ENCODE measurements around the gene RAB27B.
"Not testable (repeated sequence)": the region's sequence is repeated elsewhere in the genome, so short reads cannot be mapped to it uniquely, and the experiment has no call there.

The RAB27B gene

DNA sequence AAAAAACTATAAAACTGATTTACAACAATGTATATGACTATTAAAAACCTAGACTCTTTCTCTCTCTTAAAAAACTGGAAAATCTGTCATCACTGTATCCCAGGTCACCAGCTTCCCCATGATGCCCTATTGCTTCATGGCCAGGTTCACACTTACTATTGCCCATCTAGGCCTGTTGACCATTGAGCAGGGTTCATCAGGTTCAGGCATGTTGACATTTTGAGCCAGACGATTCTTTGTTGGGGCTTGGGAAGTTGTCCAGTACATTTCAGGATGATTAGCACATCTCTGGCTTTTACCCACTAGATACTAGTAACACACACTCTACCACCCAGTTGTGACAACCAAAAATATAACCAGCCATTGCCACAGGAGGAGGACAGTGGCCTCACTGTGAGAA lies 26.9 kb upstream of the RAB27B start:
- H3K9ac ChIP-seq (ENCODE audit: low read length), result no peak overlapping the region
- H3K27ac ChIP-seq (ENCODE audit: low read length), result no peak overlapping the region
- H3K4me1 ChIP-seq (ENCODE audit: control insufficient read depth, low read depth, low read length), result no peaks in the 10 kb centered on the region
- H3K27me3 ChIP-seq (ENCODE audit: control insufficient read depth, insufficient read depth, low read length), result no peaks in the 10 kb centered on the region
- H3K9me3 ChIP-seq (ENCODE audit: control insufficient read depth, low read depth, low read length), result no peaks in the 10 kb centered on the region
- no peaks in the 10 kb centered on the region for H3K36me3 ChIP-seq (ENCODE audit: control insufficient read depth, low read depth, low read length)
- H3K4me3 ChIP-seq (ENCODE audit: low read length), result no peak overlapping the region

DNA sequence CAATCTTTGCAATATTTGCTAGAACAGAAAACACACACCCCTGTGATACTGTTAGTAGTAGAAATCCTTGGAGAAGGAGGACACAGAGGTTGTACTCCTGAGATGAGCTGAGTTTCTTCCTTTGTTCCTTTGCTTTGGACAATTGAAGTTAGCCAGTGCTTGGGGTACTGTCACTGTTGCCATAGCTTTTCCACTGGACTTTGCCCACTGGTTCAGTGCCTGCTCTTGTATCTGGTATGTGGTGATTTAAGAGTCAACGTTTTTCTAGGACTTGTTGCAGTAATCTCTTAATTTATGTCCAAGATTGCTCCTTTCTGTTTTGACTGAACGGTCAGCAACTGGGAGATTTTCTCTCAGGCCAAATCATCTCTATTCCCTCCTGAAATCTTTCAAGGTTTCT lies 26.1 kb upstream of the RAB27B start:
- Histone ChIP-seq H3K9ac (ENCODE audit: low read length) (no peak overlapping the region), H3K27me3 (ENCODE audit: control insufficient read depth, insufficient read depth, low read length) (no peaks in the 10 kb centered on the region), H3K9me3 (ENCODE audit: control insufficient read depth, low read depth, low read length) (no peaks in the 10 kb centered on the region), H3K36me3 (ENCODE audit: control insufficient read depth, low read depth, low read length) (no peaks in the 10 kb centered on the region), H3K4me1 (ENCODE audit: control insufficient read depth, low read depth, low read length) (no peaks in the 10 kb centered on the region), H3K27ac (ENCODE audit: low read length) (no peak overlapping the region), H3K4me3 (ENCODE audit: low read length) (no peak overlapping the region)

DNA sequence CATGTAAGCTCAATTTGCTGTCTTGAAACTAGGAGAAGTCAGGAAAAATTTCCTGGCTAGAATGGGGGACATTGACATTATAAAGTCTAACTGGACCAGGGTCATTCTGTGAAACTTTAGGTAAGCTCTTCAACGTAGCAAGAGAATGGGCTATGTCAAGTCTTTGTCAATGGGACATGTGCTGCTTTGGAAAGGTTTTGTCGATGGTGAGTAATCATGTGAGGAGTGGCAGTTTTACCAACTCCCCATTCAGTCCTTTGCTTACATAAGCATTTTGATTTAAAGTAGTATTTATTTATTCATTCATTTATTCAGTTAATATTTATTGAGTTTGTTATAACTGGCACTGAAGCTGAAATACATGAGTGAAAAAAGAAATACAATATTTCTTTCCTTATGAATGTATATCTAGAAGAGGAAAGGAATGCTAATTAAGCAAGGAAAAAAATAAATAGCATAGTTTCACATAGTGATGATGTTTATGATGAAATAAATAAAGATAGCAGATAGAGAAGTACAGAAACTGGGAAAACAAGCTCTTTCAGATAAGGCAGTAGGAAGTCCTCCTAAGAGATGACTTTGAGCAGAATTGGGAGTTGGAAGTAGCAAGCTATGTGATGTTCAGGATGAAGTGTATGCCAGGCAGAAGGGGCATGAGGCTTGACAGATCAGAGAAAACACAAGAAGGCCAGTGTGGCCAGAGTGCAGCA lies 25.4 kb upstream of the RAB27B start:
- Histone ChIP-seq H3K4me1 (ENCODE audit: control insufficient read depth, low read depth, low read length) (no peaks in the 10 kb centered on the region), H3K4me3 (ENCODE audit: low read length) (no peak overlapping the region), H3K9ac (ENCODE audit: low read length) (no peak overlapping the region), H3K27me3 (ENCODE audit: control insufficient read depth, insufficient read depth, low read length) (no peaks in the 10 kb centered on the region), H3K9me3 (ENCODE audit: control insufficient read depth, low read depth, low read length) (no peaks in the 10 kb centered on the region), H3K36me3 (ENCODE audit: control insufficient read depth, low read depth, low read length) (no peaks in the 10 kb centered on the region), H3K27ac (ENCODE audit: low read length) (no peak overlapping the region)

DNA sequence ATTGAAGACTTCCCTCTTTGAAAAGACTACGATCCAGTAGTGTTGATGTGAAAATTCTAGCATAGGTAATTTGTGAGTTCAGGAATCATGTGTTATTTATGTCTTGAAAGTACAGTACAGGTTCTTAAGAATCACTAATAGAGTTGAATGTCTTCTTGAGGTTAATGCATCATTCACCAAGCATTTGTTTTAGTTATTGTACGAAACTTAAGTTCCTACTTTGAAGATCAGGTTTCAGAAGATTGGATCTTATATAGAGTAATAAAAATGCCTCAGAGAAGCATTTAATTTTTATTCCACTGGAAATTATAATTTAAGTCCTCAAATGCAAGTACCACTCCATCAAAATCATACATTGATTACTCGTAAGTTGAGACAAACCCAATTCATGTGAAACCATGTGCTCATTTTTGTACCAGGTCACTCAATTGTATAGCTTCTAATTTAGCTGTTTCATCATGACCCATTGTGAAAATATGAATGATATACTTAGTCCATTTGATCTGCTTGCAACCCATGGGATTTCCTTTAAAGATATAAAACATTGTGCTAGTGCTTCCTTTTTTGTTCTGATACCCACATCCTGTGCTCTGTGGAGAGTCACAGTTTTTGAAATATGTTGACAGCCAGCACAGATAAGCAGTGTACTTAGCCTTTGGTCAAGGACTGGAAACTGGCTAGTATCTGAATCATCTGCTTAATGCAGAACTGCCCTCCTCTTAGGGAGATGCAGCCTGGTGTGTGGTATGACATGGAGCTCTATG lies 22.5 kb upstream of the RAB27B start:
- no peak overlapping the region for H3K27ac ChIP-seq (ENCODE audit: low read length)
- no peak overlapping the region for H3K4me3 ChIP-seq (ENCODE audit: low read length)

DNA sequence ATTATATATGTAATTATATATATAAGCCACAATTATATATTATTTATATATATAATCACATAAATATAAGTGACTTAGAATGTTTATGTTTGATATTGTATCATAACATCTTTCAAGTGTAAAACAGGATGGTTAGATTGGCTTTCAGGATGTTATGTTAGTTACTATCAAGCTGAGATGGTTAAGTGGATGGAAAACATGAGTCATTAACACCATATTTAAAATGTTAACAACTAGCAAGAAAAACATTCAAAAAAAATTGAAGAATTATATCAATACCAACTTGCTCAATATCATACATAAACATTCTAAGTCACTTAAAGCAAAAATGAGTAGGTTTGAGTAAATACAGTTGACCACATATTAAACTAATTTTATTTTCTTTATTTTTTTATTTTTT lies 21.8 kb upstream of the RAB27B start:
- Histone ChIP-seq H3K9me3 (ENCODE audit: control insufficient read depth, low read depth, low read length) (no peaks in the 10 kb centered on the region), H3K27ac (ENCODE audit: low read length) (no peak overlapping the region), H3K27me3 (ENCODE audit: control insufficient read depth, insufficient read depth, low read length) (no peaks in the 10 kb centered on the region), H3K36me3 (ENCODE audit: control insufficient read depth, low read depth, low read length) (no peaks in the 10 kb centered on the region), H3K4me1 (ENCODE audit: control insufficient read depth, low read depth, low read length) (no peaks in the 10 kb centered on the region), H3K4me3 (ENCODE audit: low read length) (no peak overlapping the region), H3K9ac (ENCODE audit: low read length) (no peak overlapping the region)

More for the DNA sequence above, 22.5 kb upstream of the RAB27B start:
- H3K4me1 ChIP-seq (ENCODE audit: control insufficient read depth, low read depth, low read length), result no peaks in the 10 kb centered on the region
- no peaks in the 10 kb centered on the region for H3K9me3 ChIP-seq (ENCODE audit: control insufficient read depth, low read depth, low read length)
- no peak overlapping the region for H3K9ac ChIP-seq (ENCODE audit: low read length)
- H3K27me3 ChIP-seq (ENCODE audit: control insufficient read depth, insufficient read depth, low read length), result no peaks in the 10 kb centered on the region
- H3K36me3 ChIP-seq (ENCODE audit: control insufficient read depth, low read depth, low read length), result no peaks in the 10 kb centered on the region

DNA sequence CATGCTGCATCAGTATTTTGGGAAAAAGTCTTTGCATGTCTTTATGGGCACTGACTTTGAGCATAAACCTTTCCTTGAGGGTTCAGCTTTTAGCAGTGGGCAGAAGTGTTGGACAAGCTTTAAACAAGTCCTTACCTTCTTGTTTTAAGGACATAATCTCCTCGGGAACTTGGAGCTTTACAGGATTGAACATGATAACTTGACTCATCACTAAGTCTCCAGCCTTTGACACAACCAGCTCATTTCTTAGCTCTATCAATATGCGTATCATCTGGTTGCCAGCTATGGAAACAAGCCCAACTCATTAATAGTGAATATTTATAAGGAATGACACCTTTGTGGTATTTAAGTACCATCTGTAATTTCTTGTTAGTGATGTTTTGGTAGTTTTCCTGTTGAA lies 21.0 kb upstream of the RAB27B start:
- H3K36me3 ChIP-seq (ENCODE audit: control insufficient read depth, low read depth, low read length), result no peaks in the 10 kb centered on the region
- H3K9ac ChIP-seq (ENCODE audit: low read length), result no peak overlapping the region
- no peaks in the 10 kb centered on the region for H3K4me1 ChIP-seq (ENCODE audit: control insufficient read depth, low read depth, low read length)
- H3K9me3 ChIP-seq (ENCODE audit: control insufficient read depth, low read depth, low read length), result no peaks in the 10 kb centered on the region
- no peak overlapping the region for H3K27ac ChIP-seq (ENCODE audit: low read length)
- no peak overlapping the region for H3K4me3 ChIP-seq (ENCODE audit: low read length)
- H3K27me3 ChIP-seq (ENCODE audit: control insufficient read depth, insufficient read depth, low read length), result no peaks in the 10 kb centered on the region

DNA sequence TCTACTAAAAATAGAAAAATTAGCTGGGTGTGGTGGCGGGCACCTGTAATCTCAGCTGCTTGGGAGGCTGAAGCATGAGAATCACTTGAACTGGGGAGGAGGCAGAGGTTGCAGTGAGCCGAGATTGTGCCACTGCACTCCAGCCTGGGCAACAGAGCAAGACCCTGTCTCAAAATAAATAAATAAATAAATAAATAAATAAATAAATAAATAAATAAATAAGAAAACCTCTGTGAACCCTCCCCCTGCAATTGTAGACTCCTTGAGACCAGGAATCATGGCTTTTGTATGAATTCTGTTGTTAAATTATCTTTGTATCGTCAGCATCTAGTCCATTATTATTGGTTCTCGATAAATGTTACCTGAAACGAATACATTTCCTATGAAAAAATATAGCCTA lies 17.6 kb upstream of the RAB27B start:
- not testable (repeated sequence) for H3K4me3 ChIP-seq (ENCODE audit: low read length); H3K36me3 ChIP-seq (ENCODE audit: control insufficient read depth, low read depth, low read length); H3K4me1 ChIP-seq (ENCODE audit: control insufficient read depth, low read depth, low read length); H3K9ac ChIP-seq (ENCODE audit: low read length); H3K27me3 ChIP-seq (ENCODE audit: control insufficient read depth, insufficient read depth, low read length); H3K9me3 ChIP-seq (ENCODE audit: control insufficient read depth, low read depth, low read length); H3K27ac ChIP-seq (ENCODE audit: low read length)

DNA sequence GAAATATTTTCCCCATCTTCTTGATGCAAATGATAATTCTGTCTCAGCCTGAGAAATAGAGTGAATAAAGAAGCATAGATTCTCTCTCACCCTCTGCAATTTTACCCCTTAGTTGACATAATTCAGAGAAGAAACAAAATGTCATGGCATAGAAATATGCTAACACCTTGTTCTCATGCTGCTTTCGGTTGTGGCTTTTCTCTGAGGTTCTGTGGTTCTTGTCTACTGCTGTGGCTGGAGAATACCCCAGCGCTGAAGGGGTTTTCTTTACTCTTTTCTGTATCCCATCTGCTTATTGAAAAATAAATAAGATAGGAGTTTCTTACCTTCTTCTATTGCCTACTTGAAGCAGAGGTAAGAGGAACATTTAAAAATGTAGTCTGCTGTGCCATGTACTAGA lies 15.4 kb upstream of the RAB27B start:
- Histone ChIP-seq H3K27me3 (ENCODE audit: control insufficient read depth, insufficient read depth, low read length) (no peaks in the 10 kb centered on the region), H3K36me3 (ENCODE audit: control insufficient read depth, low read depth, low read length) (no peaks in the 10 kb centered on the region), H3K27ac (ENCODE audit: low read length) (no peak overlapping the region), H3K9ac (ENCODE audit: low read length) (no peak overlapping the region), H3K9me3 (ENCODE audit: control insufficient read depth, low read depth, low read length) (no peaks in the 10 kb centered on the region), H3K4me3 (ENCODE audit: low read length) (no peak overlapping the region), H3K4me1 (ENCODE audit: control insufficient read depth, low read depth, low read length) (no peaks in the 10 kb centered on the region)

DNA sequence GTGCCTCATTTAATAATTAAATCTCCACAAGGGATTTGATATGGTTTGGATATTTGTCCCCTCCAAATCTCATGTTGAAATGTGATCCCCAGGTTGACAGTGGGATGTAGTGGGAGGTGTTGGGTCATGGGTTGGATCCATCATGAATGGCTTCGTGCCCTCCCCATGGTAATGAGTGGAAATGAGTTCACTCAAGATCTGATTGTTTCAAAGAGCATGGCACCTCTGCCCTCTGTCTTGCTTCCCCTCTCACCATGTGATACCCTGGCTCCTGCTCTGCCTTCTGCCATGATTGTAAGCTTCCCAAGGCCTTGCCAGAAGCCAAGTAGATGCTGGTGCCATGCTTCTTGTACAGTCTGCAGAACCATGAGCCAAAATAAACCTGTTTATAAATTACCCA lies 15.0 kb upstream of the RAB27B start:
- no peak overlapping the region for H3K27ac ChIP-seq (ENCODE audit: low read length)
- no peaks in the 10 kb centered on the region for H3K9me3 ChIP-seq (ENCODE audit: control insufficient read depth, low read depth, low read length)
- H3K4me1 ChIP-seq (ENCODE audit: control insufficient read depth, low read depth, low read length), result no peaks in the 10 kb centered on the region
- H3K9ac ChIP-seq (ENCODE audit: low read length), result no peak overlapping the region
- no peaks in the 10 kb centered on the region for H3K36me3 ChIP-seq (ENCODE audit: control insufficient read depth, low read depth, low read length)
- no peak overlapping the region for H3K4me3 ChIP-seq (ENCODE audit: low read length)
- H3K27me3 ChIP-seq (ENCODE audit: control insufficient read depth, insufficient read depth, low read length), result no peaks in the 10 kb centered on the region

DNA sequence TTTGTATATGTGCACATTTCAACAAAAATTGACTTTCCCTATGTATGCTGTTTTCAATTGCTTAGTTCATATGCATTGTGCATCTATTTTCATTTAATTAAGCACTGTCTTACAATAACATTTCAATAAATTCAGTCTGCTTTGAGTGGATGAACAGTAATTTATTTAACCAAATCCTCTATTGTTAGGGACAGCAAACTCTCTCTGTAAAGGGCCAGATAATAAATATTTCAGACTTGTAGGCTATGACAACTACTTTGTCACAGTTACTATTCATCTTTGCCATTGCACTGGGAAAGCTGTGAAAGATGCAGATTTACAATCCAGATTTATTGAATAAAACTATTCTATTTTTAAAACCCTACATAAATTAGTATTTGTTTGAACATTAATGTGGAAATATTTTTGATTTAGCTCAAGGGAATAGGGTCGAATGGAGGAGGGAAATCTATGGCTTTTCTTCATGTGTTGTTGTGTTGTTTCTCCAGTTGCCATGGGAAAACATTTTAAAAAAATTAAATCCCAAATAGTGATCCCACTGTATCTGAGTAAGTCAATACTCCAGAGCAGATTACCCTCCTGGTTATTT lies 14.2 kb upstream of the RAB27B start:
- no peaks in the 10 kb centered on the region for H3K4me1 ChIP-seq (ENCODE audit: control insufficient read depth, low read depth, low read length)
- no peak overlapping the region for H3K9ac ChIP-seq (ENCODE audit: low read length)
- no peaks in the 10 kb centered on the region for H3K36me3 ChIP-seq (ENCODE audit: control insufficient read depth, low read depth, low read length)
- H3K9me3 ChIP-seq (ENCODE audit: control insufficient read depth, low read depth, low read length), result no peaks in the 10 kb centered on the region
- H3K27ac ChIP-seq (ENCODE audit: low read length), result no peak overlapping the region
- no peak overlapping the region for H3K4me3 ChIP-seq (ENCODE audit: low read length)
- H3K27me3 ChIP-seq (ENCODE audit: control insufficient read depth, insufficient read depth, low read length), result no peaks in the 10 kb centered on the region

DNA sequence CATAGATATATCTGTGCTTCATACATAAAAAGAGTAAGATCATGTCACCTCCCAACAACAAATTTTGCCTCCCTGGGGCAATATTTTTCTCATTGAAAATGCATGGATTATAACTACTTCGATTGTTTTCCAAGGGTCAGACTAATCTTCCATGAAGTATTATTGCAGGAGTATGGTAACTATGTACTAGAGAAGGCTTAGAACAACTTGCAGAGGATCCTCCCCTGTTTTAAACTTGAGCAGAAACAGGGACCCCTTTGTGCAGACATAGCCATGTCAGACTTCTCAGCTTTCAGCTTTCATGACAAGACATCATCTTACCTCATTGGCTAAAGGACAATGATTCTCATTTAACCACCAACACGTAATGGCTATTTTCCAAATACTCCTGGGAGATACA lies 13.2 kb upstream of the RAB27B start:
- Histone ChIP-seq H3K36me3 (ENCODE audit: control insufficient read depth, low read depth, low read length) (no peaks in the 10 kb centered on the region), H3K4me1 (ENCODE audit: control insufficient read depth, low read depth, low read length) (no peaks in the 10 kb centered on the region), H3K9ac (ENCODE audit: low read length) (no peak overlapping the region), H3K4me3 (ENCODE audit: low read length) (no peak overlapping the region), H3K27ac (ENCODE audit: low read length) (no peak overlapping the region), H3K9me3 (ENCODE audit: control insufficient read depth, low read depth, low read length) (no peaks in the 10 kb centered on the region), H3K27me3 (ENCODE audit: control insufficient read depth, insufficient read depth, low read length) (no peaks in the 10 kb centered on the region)

Measured in iPS-18a (cell line).